ENCODE data around the gene SLC38A3.

DNA sequence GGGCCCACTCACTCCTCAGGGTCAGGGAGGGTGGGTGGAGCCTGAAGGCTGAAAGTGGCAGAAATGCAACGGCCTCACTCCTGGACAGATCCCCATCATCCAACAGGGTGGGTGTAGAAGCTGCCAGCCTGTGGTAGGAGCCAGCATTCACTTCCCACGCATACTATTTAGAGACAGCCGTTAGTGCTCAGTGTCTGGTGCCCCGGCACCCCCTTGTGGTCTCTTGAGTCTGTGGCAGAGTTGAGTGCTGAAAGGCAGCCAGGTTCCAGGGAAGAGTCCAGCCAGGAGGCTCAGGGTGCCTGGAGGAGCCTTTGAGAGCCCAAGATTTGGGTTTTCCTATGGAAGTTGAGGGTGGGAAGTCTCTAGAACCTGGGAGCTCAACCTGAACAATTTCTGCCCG lies 15.8 kb upstream of the SLC38A3 start:
- TF ChIP-seq, protein P1, sequence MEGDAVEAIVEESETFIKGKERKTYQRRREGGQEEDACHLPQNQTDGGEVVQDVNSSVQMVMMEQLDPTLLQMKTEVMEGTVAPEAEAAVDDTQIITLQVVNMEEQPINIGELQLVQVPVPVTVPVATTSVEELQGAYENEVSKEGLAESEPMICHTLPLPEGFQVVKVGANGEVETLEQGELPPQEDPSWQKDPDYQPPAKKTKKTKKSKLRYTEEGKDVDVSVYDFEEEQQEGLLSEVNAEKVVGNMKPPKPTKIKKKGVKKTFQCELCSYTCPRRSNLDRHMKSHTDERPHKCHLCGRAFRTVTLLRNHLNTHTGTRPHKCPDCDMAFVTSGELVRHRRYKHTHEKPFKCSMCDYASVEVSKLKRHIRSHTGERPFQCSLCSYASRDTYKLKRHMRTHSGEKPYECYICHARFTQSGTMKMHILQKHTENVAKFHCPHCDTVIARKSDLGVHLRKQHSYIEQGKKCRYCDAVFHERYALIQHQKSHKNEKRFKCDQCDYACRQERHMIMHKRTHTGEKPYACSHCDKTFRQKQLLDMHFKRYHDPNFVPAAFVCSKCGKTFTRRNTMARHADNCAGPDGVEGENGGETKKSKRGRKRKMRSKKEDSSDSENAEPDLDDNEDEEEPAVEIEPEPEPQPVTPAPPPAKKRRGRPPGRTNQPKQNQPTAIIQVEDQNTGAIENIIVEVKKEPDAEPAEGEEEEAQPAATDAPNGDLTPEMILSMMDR (IDR thresholded peaks at IDR 0.05), result peak; percentile 85
- TF ChIP-seq EZH2phosphoT487 (IDR thresholded peaks at IDR 0.05), result no peak
- TF ChIP-seq EZH2 (IDR thresholded peaks at IDR 0.05), result no peak

All from neural progenitor cell (in vitro differentiated cells).